SK-MEL-5 (cell line): Measurements from ENCODE around the gene TENM4. TPM values are rescaled to one million over a fixed set of nuclear protein-coding genes. Genes with fewer than 3 reads are reported as not detected.

Source experiments
- DNase-seq: peaks from one replicate; pipeline ENCODE4 v3.0.0-alpha.2; 2016; ENCODE audit warnings: low read depth, low spot score
- in situ Hi-C: cut with HindIII; loops from 2 replicates; pipeline ENCODE4 v1.10.0; 2016; ENCODE audit warnings: low sequenced_read_pairs, high pct_unique_total_duplicates, low pct_unique_long_range_greater_than_20kb
- total RNA-seq: library from RNA; depleted of rRNA; stranded (reverse); fragments of >200 nt; shearing (Covaris generic); gene quantifications from 2 replicates; pipeline ENCODE4 v1.2.3, GENCODE V29; 2014

TENM4 gene
- total RNA-seq, 1 experiment from 2014 or later: 0.08 TPM

DNA sequence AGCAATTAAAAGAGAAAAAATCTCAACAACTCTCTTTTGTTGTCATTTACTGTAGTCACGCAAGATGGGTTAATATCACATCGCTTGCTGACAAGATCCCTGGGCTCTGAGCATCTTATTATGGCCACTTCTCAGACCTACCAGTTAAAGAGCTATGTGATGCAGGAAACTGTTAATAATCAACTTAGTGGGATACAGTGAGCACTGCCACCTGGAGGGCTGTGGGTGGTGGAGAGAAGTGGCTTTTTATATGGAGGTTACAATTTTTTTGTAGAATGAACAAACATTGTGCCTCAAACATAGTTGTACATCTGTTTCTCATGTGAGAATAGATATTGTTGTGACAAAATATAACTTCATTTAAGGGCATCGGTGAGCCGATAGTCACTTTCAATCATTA is 181.0 kb downstream of the TENM4 start:
- in situ Hi-C loops: no loop called here
- peak; percentile 26 for DNase-seq

GRCh38 chr11:79258576-79258975 is 182.3 kb downstream of the TENM4 start:
- in situ Hi-C loops: no loop called here
- no peak for DNase-seq

DNA sequence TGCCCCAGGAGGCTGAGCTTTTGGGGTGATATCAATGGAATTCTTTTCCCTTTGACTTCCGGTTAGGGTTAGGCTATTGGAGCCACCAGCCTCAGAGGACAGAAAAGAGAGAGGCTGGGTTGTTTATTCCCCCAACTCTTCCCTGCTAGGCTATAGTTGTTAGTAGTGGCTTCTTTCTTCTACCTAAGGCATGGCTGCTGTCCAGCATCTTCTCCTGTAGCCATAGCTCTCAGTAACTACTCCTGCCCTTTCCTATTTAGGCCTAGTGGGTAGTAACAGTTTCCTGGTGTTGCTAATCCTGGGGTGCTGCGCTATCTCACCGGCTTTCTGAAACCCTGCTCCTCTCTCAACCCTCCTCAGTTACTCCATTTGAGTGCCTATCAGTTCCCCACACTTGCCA is 184.9 kb downstream of the TENM4 start:
- no peak for DNase-seq
- in situ Hi-C loops: no loop called here

- in situ Hi-C loops: no loop called here
- DNase-seq: no peak
Observed at GRCh38 chr11:79253280-79253679, 187.6 kb downstream of the TENM4 start.

DNA sequence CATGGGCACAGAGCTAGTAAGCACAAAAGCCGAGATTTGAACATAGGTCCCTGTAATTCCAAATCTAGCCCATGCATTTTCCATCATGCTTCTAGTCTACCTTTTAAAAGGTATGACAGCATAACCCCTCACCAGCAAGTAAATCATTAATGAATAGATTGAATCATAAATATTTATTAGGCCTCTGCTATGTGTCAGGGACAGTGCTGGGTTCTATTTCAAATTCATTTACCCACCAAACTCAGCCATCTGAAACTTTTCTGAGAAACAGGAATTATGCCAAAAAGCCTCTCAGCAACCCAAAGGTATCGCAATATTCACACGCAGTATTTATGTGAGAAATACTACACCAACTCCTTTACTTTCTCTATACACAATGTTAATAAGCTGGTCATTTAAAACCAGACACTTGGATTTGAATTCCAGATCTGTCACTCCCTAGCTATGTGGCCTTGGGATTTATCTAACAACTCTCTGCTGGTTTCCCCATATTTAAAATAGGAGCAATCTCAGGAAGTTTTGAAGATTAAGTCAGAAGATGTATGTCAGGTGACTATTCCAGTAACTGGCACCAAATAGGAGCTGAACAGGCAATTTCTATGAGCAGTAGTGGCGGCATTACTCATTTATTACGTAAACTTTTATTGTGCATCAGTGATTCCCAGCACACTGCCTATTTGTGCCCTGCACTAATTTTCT is 191.4 kb downstream of the TENM4 start:
- in situ Hi-C loops: no loop called here
- no peak for DNase-seq

DNA sequence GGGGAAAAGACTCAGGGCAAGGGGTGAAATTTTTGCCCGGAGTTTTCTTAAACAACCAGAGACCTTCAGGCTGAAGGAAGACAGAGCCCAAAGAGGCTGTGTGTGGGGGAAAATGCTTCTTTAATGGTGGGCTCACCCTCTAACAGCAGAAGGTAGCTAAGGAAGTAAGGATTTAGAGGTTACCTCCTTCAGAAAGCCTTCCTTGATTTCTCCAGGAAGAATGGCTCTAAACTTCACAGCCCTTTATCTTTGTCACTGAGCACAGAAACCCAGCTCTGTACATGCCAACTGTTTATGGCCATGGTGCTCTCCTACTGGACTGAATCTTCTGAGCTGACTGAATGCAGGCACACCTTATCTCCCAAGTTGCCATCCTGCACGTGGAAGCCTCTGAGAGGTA is 196.0 kb downstream of the TENM4 start:
- no peak for DNase-seq
- in situ Hi-C loops: no loop called here

GRCh38 chr11:79244241-79244772 is 196.5 kb downstream of the TENM4 start:
- peak; percentile 14 for DNase-seq
- in situ Hi-C loops: no loop called here

- in situ Hi-C loops: no loop called here
- no peak for DNase-seq
Observed at GRCh38 chr11:79243422-79244210, 197.2 kb downstream of the TENM4 start.

GRCh38 chr11:79242616-79243015 is 198.2 kb downstream of the TENM4 start:
- in situ Hi-C loops: no loop called here
- DNase-seq: no peak

- in situ Hi-C loops: no loop called here
- no peak for DNase-seq
Observed at GRCh38 chr11:79241852-79242241, 199.0 kb downstream of the TENM4 start.

DNA sequence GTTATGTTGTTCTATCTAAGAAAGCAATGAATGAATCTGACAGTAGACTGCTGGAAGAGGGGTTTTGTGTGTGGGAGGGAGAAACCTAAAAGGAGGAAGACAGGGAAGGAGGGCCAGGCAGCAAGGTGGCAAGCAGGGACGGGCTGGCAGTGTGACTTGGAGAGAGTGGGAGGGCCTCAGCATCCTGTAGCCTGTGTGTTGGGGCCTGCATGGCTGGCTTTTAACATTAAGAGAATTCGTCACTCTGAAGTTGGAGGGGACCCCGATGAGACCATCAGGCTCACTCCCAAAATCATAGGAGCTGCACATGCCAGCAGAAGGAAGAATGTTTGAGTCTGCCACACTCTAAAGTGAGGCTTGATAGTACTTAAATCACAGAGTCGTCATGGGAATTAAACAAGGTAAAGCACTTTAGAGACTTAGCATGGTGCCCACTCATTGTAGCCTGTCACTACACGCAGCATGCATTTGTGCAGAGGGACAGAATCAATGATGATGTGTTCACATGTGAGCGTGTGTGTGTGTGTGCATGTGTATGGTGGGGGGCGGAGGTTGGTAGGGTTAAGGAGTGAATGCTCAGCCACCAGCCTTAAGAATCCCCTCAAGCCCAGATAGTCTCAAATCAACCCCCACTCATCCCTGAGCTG is 199.5 kb downstream of the TENM4 start:
- in situ Hi-C loops: no loop called here

DNA sequence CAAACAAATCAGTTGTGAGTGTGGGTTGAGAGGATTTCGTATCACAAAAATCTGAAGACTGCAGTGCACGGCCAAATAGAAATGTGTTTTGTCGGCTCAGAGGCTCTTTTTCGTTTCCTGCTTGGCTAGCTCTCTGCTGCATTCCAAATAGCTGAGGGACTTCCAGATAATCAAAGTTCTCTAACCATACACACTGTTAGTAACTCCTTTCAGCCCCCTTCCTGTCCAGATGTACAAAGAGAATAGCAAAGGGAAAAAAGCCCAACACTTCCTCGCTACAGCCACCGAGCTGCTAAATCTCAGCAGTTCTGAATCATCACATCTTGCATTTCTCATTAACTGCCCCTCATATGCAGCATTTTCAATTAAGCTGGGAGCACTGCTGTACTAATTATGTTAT is 203.1 kb downstream of the TENM4 start:
- in situ Hi-C loops: no loop called here
- no peak for DNase-seq

More for the DNA sequence above, 199.5 kb downstream of the TENM4 start:
- DNase-seq: no peak

- in situ Hi-C loops: no loop called here
- DNase-seq: no peak
Observed at GRCh38 chr11:79237091-79237490, 203.7 kb downstream of the TENM4 start.

DNA sequence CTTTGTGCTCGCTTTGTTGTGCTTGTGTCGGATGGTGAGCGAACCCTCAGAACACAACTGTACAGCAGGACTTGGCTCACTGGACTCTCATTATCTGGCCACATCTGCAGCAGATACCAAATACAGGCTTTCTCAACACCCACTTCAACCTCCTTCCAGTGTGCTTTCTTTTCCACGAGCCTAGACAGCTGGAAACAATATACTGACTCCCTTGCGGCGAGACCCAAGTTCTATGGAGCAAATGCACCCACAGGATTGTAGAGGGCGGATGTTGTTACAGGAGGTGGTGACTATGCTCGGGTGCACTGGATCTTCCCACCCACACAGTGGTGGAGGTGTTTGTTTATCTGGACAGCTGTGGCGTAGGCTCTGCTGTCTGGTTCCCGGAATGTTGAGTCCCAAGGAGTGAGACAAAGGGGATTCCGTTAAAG is 204.3 kb downstream of the TENM4 start:
- in situ Hi-C loops: no loop called here
- DNase-seq: no peak

GRCh38 chr11:79235696-79236095 is 205.1 kb downstream of the TENM4 start:
- DNase-seq: no peak
- in situ Hi-C loops: no loop called here

GRCh38 chr11:79232346-79232745 is 208.5 kb downstream of the TENM4 start:
- no peak for DNase-seq
- in situ Hi-C loops: no loop called here

DNA sequence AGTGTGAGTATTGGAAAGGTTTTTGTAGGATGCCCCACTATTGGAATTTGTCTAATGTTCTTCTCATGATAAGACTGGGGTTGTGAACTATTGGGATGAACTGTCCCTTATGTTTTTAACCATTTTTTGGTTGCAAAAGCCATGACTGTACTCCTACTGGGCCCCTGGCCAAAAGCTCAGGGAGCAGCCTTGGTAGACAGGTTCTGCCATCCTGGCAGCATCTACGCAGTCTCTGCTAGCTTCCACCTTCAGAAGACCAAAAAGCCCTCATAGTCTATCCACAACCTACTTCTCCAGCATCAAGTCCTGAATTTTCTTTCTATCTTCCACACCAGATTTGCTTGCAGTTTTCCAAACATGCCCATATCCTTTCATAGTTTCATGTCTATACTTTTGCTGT is 211.8 kb downstream of the TENM4 start:
- no peak for DNase-seq
- in situ Hi-C loops: no loop called here
